Stimulated activated CD8-positive, alpha-beta memory T cell treated with anti-CD3 and anti-CD28 coated beads, Interleukin-2, amount 100 ng/mL, for 48 hours (primary cell): ENCODE data around the gene BANK1.

Experiments
- DNase-seq, 2 donors: peaks; one replicate each; pipeline ENCODE4 v3.0.0-alpha.2; 2020; ENCODE audit warnings: low read depth in 2 of 2

BANK1 gene, protein sequence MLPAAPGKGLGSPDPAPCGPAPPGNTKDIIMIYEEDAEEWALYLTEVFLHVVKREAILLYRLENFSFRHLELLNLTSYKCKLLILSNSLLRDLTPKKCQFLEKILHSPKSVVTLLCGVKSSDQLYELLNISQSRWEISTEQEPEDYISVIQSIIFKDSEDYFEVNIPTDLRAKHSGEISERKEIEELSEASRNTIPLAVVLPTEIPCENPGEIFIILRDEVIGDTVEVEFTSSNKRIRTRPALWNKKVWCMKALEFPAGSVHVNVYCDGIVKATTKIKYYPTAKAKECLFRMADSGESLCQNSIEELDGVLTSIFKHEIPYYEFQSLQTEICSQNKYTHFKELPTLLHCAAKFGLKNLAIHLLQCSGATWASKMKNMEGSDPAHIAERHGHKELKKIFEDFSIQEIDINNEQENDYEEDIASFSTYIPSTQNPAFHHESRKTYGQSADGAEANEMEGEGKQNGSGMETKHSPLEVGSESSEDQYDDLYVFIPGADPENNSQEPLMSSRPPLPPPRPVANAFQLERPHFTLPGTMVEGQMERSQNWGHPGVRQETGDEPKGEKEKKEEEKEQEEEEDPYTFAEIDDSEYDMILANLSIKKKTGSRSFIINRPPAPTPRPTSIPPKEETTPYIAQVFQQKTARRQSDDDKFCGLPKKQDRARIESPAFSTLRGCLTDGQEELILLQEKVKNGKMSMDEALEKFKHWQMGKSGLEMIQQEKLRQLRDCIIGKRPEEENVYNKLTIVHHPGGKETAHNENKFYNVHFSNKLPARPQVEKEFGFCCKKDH

GRCh38 chr4:101790521-101791181 lies at the start of gene BANK1:
Gene BANK1 (plus strand): TSS chr4:101790730. CDS start chr4:101790881, 151 bp downstream.
- DNase-seq, result peak; percentile 5 to 32

DNA sequence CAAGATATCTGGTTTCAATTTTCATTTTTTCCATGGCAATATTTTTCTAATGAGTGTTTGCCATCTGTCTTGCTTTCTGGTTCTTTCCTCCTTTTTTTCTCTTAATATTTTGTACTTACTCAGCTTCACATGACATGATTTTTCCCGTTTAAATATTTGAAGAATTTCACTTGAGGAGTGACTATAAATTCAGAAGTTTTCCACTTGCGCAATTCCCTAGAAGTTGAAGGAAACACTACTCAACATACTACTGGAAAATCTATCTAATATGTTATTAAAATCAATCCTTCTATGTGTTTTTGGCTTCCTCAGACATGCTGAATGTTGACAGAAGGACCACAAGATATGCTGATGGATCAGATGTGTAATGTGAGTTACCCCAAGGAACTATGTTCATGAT lies 36.8 kb upstream of the BANK1 start:
- DNase-seq, result no peak

DNA sequence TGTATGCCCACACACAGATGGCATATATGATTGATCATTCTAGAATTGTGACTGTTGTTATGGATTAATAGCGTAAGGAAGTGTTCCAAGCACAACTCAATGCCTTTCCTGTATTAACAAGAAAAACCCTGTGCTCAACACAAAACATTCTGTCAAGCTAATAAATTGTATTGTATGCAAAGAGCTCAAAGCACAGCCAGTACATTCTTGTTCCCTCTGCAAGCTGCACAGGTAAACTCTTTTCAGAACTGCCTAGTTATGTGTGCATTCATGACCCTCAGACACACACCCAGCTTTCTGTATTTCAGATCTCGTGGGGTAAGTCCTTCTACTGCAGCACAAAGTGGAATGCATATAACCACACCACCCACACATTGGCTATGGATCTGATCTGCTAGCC lies 34.3 kb upstream of the BANK1 start:
- DNase-seq, result no peak

GRCh38 chr4:101761405-101761804 lies 29.1 kb upstream of the BANK1 start:
- DNase-seq, result no peak

GRCh38 chr4:101762025-101762424 lies 28.5 kb upstream of the BANK1 start:
- no peak for DNase-seq

- DNase-seq, result no peak
Measured at GRCh38 chr4:101762534-101762933, 28.0 kb upstream of the BANK1 start.

DNA sequence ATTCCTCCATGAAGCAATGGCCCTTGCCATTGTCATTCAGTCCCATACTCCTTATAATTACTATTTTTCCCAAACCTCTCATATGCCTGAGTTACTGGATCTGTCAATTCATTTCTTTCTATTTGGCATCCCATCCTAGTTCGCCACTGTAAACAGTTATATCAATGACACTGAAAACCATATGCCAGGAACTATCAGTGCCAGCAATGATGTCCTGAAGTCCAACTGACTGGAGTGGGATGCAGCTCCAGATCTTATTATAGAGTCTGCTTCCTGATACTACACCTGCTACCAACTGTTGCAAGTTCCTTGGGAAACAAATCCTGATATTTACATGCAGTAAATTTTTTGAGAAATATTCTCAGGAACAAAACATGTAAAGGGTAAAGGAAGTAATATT lies 27.0 kb upstream of the BANK1 start:
- DNase-seq, result no peak

- no peak for DNase-seq
Measured at GRCh38 chr4:101774807-101775206, 15.7 kb upstream of the BANK1 start.

- no peak for DNase-seq
Measured at GRCh38 chr4:101777431-101777830, 13.1 kb upstream of the BANK1 start.

- DNase-seq, result no peak
Measured at GRCh38 chr4:101780284-101780683, 10.2 kb upstream of the BANK1 start.

DNA sequence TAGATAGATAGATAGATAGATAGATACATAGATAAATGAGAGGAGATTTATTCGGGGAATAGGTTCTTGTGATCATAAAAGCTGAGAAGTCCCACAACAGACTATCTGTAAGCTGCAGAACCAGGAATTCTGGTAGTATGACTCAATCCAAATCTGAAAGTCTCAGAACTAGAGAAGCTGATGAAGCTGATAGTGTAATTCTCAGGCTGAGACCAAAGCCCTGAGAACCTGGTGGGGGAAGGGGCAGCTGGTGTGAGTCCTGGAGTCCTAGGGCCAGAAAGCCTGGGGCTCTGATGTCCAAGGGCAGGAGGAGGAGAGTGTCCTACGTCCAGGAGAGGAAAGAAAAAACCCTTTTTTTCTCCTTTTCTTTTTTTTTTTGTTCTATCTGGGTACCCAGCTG lies 8.0 kb upstream of the BANK1 start:
- DNase-seq, result no peak

- no peak for DNase-seq
Measured at GRCh38 chr4:101784957-101785356, 5.6 kb upstream of the BANK1 start.

- DNase-seq, result no peak
Measured at GRCh38 chr4:101785486-101785885, 5.0 kb upstream of the BANK1 start.

DNA sequence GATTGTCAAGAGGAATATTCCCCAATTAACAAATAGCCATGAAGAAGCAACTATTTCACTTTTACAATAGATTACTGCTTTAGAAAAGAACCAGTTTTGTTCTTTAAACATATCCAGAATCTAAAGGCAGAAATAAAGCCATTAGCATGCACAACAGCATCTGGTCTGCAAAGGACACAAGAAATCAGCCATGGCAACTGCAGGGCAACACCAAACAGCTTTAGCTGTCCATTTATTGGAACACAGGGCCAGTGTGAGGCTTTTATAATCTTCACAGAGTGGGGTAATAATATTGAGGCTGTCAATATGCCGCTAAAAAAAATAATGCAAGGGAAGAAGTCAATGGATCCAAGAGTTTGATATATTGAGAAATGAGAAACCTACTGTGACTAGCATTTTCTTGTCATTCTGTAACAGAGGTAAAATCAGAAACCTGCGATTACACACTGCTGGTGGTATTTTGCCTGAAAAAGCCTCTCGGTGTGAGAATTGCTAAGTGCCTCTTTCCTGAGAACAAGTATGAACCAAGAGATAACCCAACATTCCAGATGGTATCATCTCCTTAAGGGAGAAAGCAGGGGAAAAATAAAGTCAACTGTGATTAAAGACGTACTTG lies 2.7 kb upstream of the BANK1 start:
- DNase-seq, result no peak

DNA sequence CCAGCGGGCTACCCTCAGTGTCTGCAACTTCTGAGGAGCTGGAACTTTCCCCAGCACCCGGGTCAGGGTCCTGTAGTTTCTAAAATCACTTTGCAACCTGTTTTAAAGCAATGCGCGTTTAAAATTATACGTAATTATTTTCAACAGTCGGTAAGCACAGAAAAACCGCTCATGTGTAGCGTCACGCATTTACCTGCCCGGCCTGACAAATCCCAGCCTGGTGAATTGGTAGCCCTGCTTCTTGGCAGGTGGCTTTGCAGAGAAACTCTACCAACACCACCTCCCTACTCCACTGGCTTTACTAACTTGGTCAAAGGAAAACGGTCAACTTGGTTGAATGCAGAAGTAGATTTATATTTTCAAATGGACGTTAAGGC lies 640 bp downstream of the BANK1 start:
- DNase-seq, result no peak

DNA sequence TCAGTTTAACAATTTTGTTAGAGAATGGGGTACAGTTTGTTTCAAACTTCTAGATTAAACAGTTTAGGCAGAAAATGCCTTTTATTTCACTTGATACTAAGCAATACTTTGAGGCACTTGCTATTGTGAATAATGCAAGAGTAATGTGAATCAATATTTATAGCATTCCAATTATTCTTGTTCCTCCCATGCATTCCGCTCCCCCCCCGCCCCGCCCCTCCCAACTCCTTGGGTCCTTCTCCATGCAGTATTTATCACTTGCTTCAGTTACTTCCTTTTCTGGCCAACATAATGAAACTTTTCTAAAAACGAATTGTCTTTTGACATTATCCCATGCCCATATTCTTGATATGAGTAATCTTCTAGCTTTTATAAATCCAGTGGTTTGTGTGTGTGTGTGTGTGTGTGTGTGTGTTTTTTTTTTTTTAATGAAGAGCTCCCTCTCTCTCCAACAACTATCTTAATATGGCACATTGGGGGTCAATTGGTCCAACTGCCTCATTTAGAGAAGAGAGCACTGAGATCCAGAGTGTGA lies 1.6 kb downstream of the BANK1 start:
- no peak for DNase-seq

DNA sequence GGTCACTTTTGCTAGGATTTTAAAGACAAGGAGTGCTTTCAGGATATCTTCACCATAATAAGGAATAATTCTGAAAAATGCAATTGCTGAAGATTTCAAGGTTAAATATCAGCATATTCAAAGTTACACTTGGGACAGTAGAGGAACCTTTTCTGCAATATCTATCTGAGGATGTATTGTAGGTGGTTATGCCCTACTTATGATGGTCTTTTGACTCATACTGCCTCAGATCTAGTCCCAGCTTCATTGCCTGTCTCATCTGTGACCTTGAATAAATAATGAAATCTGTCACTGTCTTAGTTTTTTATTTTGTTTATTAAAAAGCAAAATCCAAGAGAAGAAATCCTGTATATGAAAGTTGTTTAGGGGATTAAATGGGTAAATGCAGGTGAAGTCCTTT lies 2.9 kb downstream of the BANK1 start:
- DNase-seq, result no peak

- no peak for DNase-seq
Measured at GRCh38 chr4:101794806-101795205, 4.3 kb downstream of the BANK1 start.

DNA sequence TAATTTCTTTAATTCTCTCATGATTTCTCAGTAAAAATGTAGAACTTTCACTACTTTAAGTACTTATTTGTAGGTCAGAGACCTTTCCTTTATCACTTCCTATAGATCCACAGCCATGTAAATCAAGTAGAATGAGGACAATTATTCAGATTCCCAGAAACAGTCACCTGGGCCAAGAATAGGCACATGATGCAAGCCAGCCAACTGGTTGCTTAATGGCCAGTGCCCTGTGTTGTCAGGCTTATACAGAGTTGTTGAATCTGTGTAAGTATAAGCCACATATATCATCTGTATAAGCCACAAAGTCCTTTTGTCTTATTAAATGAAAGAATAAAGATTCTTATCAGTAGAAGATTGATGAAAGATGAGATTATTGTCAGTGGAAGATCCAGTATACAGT lies 5.2 kb downstream of the BANK1 start:
- no peak for DNase-seq

- DNase-seq, result no peak
Measured at GRCh38 chr4:101801958-101802357, 11.4 kb downstream of the BANK1 start.

GRCh38 chr4:101806914-101807313 lies 16.4 kb downstream of the BANK1 start:
- no peak for DNase-seq

DNA sequence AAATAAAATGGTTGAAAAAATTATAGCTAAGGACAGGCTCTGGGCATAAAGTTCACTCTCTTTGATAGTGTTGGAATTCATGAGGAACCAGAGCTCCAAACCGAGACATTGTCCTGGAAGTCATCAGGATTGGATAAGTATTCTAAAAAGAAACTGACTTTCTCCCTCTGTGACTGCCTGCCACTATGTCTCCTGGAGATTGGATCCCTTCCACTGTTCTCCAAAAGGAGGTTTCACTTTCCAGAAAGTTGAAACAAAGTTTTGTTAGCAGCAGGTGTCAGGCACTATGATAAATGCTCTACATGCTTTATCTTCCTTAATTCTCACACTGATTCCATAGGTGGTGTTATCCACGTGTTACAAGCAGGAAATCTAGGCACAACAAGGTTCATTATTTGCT lies 16.8 kb downstream of the BANK1 start:
- DNase-seq, result no peak
